ENCODE data around the gene MCUB.

- TF ChIP-seq CTCF (IDR thresholded peaks at IDR 0.05; ENCODE audit: poor library complexity, severe bottlenecking) (no peak), REST (IDR thresholded peaks at IDR 0.05; ENCODE audit: borderline replicate concordance) (no peak), MXI1 (conservative IDR thresholded peaks at IDR 0.05; ENCODE audit: poor library complexity, severe bottlenecking) (no peak), EP300 (conservative IDR thresholded peaks at IDR 0.05; ENCODE audit: poor library complexity, severe bottlenecking) (no peak), POLR2AphosphoS5 (IDR thresholded peaks at IDR 0.05) (no peak), EZH2 (IDR thresholded peaks at IDR 0.05; ENCODE audit: borderline replicate concordance, insufficient read depth, low read length, poor library complexity, severe bottlenecking) (no peak), RAD21 (conservative IDR thresholded peaks at IDR 0.05) (no peak), TAF1 (IDR thresholded peaks at IDR 0.05; ENCODE audit: low read depth) (no peak)
Observed at GRCh38 chr4:109649872-109650271, 89.8 kb downstream of the MCUB start.

Data from neural cell (in vitro differentiated cells).